CD1c-positive myeloid dendritic cell (primary cell): ENCODE results near the gene ATF7.

ENCODE experiments used
- DNase-seq: peaks from one replicate; pipeline ENCODE4 v3.0.0-alpha.2; 2016; ENCODE audit errors: extremely low spot score

ATF7 gene

GRCh38 chr12:53596920-53597363, 29.2 kb downstream of the ATF7 start:
- no peak for DNase-seq

GRCh38 chr12:53594897-53595615, 31.1 kb downstream of the ATF7 start:
- DNase-seq, result no peak

- no peak for DNase-seq
Observed at GRCh38 chr12:53593707-53594106, 32.5 kb downstream of the ATF7 start.

GRCh38 chr12:53593031-53593430, 33.2 kb downstream of the ATF7 start:
- DNase-seq, result no peak

- no peak for DNase-seq
Observed at GRCh38 chr12:53592426-53592825, 33.8 kb downstream of the ATF7 start.

- DNase-seq, result no peak
Observed at GRCh38 chr12:53591301-53592206, 34.6 kb downstream of the ATF7 start.

- no peak for DNase-seq
Observed at GRCh38 chr12:53590652-53591051, 35.5 kb downstream of the ATF7 start.

- DNase-seq, result no peak
Observed at GRCh38 chr12:53589915-53590314, 36.3 kb downstream of the ATF7 start.

- DNase-seq, result no peak
Observed at GRCh38 chr12:53589423-53589822, 36.8 kb downstream of the ATF7 start.

- DNase-seq, result no peak
Observed at GRCh38 chr12:53588123-53588522, 38.1 kb downstream of the ATF7 start.

GRCh38 chr12:53586745-53587144, 39.4 kb downstream of the ATF7 start:
- DNase-seq, result no peak

GRCh38 chr12:53585448-53586125, 40.6 kb downstream of the ATF7 start:
- DNase-seq, result no peak

GRCh38 chr12:53579545-53579955, 46.6 kb downstream of the ATF7 start:
- peak; percentile 87 for DNase-seq

GRCh38 chr12:53578783-53579182, 47.4 kb downstream of the ATF7 start:
- DNase-seq, result no peak

GRCh38 chr12:53577941-53578352, 48.2 kb downstream of the ATF7 start:
- DNase-seq, result no peak

GRCh38 chr12:53575502-53576249, 50.5 kb downstream of the ATF7 start:
- DNase-seq, result peak; percentile 81

GRCh38 chr12:53572134-53572758, 53.9 kb downstream of the ATF7 start:
- DNase-seq, result peak; percentile 11

- DNase-seq, result no peak
Observed at GRCh38 chr12:53571295-53571694, 54.9 kb downstream of the ATF7 start.

GRCh38 chr12:53568809-53569557, 57.2 kb downstream of the ATF7 start:
- DNase-seq, result no peak
